GM12892 (cell line): ENCODE data around the gene KCNJ4.

Experiments
- POLR2A ChIP-seq: IDR thresholded peaks from 2 replicates; pipeline ENCODE4 v1.6.1; 2011; ENCODE audit warnings: low read depth, low read length, control low read depth
- POLR2AphosphoS5 ChIP-seq: IDR thresholded peaks from 2 replicates; pipeline ENCODE4 v1.6.1; 2011; ENCODE audit warnings: low read depth, low read length, control low read depth
- TAF1 ChIP-seq: IDR thresholded peaks from 2 replicates; pipeline ENCODE4 v1.6.1; 2011; ENCODE audit warnings: low read depth, mild to moderate bottlenecking, control low read depth, low read length, borderline replicate concordance

GRCh38 chr22:38402204-38402603 is 52.8 kb downstream of the KCNJ4 start:
- TF ChIP-seq TAF1 (no peak), POLR2A (no peak), POLR2AphosphoS5 (no peak)
